Ishikawa (cell line): ENCODE measurements around the gene GLRA1.

Experiments
- EGR1 ChIP-seq: IDR thresholded peaks from 2 replicates; pipeline ENCODE4 v1.6.1; 2012
- FOXM1 ChIP-seq: IDR thresholded peaks from 2 replicates; pipeline ENCODE4 v1.6.1; 2012; ENCODE audit warnings: low read depth, borderline replicate concordance
- NFIC ChIP-seq: IDR thresholded peaks from 2 replicates; pipeline ENCODE4 v1.6.1; 2012
- RAD21 ChIP-seq: IDR thresholded peaks from 2 replicates; pipeline ENCODE4 v1.6.1; 2012; ENCODE audit warnings: low read depth
- TEAD4 ChIP-seq: IDR thresholded peaks from 2 replicates; pipeline ENCODE4 v1.6.1; 2012
- YY1 ChIP-seq: IDR thresholded peaks from 2 replicates; pipeline ENCODE4 v1.6.1; 2012; ENCODE audit warnings: low read depth
- ZBTB7A ChIP-seq: IDR thresholded peaks from 2 replicates; pipeline ENCODE4 v1.6.1; 2012; ENCODE audit warnings: low read depth
- TF ChIP-seq, protein P1 (sequence below): IDR thresholded peaks from 2 replicates; pipeline ENCODE4 v1.6.1; 2012; ENCODE audit warnings: low read depth, mild to moderate bottlenecking

DNA sequence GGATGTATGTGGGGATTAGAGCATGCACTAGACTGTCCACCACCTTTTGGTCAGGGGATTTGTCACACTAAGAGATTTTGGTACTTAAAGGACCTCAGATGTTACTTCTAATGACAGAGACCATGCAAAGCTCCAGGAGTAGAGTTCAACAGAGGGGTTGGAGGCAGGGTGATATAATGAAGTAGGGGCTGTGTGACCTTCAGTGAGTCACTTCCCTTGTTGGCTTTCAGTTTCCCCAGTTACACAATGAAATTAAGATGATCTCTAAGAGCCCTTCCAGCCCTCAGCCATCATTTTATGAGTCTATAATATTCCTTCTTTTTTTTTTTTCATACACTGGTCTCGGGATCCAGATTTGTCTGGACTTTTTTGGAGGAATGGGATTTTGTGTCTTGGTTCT, 26.8 kb downstream of the GLRA1 start:
- TF ChIP-seq ZBTB7A: no peak
- TF ChIP-seq TEAD4: no peak
- TF ChIP-seq RAD21: no peak
- TF ChIP-seq, protein P1, sequence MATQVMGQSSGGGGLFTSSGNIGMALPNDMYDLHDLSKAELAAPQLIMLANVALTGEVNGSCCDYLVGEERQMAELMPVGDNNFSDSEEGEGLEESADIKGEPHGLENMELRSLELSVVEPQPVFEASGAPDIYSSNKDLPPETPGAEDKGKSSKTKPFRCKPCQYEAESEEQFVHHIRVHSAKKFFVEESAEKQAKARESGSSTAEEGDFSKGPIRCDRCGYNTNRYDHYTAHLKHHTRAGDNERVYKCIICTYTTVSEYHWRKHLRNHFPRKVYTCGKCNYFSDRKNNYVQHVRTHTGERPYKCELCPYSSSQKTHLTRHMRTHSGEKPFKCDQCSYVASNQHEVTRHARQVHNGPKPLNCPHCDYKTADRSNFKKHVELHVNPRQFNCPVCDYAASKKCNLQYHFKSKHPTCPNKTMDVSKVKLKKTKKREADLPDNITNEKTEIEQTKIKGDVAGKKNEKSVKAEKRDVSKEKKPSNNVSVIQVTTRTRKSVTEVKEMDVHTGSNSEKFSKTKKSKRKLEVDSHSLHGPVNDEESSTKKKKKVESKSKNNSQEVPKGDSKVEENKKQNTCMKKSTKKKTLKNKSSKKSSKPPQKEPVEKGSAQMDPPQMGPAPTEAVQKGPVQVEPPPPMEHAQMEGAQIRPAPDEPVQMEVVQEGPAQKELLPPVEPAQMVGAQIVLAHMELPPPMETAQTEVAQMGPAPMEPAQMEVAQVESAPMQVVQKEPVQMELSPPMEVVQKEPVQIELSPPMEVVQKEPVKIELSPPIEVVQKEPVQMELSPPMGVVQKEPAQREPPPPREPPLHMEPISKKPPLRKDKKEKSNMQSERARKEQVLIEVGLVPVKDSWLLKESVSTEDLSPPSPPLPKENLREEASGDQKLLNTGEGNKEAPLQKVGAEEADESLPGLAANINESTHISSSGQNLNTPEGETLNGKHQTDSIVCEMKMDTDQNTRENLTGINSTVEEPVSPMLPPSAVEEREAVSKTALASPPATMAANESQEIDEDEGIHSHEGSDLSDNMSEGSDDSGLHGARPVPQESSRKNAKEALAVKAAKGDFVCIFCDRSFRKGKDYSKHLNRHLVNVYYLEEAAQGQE: no peak
- no peak for TF ChIP-seq NFIC
- TF ChIP-seq YY1: no peak
- no peak for TF ChIP-seq EGR1
- TF ChIP-seq FOXM1: no peak
